ENCODE measurements around the gene PSMB2.
"Not testable (repeated sequence)": the region's sequence is repeated elsewhere in the genome, so short reads cannot be mapped to it uniquely, and the experiment has no call there.

Gene PSMB2

DNA sequence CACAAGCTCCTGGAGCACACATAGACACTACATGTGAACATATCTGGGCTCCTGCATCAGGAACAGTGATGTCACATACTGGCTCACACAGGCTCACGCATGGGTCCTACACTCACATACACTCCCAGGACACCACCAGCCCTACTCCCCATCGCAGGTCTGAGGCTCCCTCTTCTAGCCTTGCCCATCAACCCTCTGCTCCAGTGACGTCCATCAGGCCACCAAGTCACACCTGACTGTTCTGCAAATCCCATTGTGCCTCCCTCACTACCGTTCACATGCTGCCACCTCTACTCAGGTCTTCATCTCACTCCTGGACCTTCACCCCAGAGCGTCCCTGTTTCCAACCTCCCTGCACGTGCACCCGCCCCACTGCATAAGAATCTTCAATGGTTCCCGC is 50.1 kb downstream of the PSMB2 start:
- no peak for DNase-seq

DNA sequence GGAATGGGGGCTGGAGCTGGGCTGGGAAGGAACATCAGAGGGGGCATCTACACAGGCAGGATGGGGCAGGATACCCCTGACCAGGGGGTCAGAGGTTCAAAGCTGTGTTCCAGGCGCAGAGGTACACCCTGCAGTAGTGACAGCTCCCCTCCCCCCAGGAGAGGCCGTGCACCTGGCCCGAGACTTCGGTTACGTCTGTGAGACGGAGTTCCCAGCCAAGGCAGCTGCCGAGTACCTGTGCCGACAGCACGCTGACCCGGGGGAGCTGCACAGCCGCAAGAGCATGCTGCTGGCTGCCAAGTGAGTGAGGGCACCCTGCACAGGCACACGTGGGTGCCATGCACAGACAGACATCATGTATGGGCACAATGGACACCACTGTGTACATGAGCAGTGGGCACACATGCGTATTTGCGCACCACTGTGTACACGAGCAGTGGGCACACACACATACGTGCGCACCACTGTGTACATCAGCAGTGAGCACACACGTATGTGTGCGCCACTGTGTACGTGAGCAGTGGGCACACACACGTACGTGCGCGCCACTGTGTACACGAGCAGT is 50.8 kb downstream of the PSMB2 start:
- DNase-seq, result no peak

DNA sequence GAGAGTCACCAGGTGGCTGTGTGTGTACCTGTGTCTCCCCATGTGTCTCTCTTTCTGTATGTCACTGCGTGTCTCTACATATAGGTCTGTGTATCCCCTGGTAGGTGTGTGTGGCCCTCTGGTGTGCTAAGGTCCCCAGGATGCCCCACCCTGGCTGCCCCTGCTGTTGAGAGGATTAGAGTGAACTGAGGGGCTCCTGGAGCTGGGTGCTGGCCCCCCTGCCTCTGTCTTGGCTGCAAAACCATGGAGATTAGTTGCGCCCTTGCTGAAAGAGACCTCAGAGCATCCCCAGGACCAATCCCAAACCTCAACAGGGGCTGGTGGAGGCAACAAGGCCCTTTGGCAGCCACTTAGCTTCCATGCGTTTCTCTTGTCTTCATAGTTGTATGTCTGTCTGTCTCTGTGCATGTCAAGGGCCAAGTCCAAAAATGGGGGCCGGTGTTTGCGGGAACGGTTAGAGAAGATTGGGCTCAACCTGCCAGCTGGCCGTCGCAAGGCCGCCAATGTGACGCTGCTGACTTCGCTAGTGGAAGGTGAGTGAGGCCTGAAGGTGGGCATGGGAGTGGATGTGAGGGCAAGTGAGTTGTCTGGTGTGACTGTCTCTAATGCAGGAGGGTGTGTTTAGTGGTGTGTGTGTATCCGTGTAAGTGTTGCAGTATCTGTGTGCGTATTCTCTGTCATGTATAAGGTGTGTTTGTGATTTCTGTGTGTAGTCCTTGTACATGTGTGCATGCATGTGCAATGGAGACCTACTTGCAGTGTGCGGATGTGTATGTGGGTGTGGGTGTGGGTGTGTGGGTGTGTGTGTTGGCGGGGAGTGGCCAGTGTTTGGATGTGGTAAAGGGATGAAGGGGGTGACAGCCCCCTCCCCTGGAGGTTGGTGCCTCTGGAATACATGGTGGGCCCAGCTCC is 51.6 kb downstream of the PSMB2 start:
- DNase-seq, result no peak

DNA sequence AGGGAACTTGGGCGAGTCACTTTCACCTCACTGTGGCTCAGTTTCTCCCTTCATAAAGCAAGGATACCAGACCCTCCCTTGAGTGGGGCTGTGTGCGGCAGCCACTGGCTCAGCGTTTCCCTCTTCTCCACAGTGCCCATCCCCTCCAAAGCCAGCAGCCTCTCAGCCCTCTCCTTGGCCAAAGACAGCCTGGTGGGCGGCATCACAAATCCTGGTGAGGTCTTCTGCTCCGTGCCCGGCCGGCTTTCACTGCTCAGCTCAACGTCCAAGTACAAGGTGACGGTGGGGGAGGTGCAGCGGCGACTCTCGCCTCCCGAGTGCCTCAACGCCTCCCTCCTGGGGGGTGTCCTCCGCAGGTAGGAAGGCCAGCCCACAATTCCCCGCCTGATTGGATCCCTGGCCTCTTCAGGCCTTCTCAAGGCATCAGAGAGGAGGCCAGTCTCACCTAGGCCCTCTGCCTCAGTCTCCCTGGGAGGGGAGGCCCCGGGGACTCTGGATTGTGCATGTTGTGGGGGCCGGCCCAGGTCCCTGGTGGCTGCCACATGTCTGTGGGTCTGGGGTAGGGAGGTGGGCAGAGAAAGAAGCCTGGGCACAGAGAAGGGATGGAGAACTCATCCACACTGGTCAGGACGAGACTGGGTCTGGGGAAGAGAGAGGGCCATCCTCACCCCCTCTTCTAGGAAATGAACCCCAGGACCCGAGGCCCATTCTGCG is 53.0 kb downstream of the PSMB2 start:
- no peak for DNase-seq

DNA sequence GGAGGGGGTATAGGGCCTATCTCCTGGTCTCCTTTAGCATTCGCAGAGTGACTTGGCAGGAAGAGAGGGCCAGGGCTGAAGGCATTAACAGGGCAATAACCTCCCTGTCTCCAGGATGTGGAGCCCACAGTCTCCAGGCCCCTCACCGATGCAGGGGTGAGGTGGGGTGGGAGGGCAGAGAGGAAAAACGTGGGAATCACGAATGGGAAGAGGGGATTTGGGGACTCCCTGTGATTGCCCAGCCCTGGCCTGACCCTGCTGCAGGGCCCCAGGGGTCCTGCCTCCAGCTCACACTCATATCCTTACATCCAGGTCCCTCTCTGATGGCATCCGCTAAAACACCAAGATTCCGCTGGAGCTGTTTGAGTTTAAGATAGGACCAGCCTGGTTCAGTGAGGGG is 53.6 kb downstream of the PSMB2 start:
- DNase-seq, result no peak

DNA sequence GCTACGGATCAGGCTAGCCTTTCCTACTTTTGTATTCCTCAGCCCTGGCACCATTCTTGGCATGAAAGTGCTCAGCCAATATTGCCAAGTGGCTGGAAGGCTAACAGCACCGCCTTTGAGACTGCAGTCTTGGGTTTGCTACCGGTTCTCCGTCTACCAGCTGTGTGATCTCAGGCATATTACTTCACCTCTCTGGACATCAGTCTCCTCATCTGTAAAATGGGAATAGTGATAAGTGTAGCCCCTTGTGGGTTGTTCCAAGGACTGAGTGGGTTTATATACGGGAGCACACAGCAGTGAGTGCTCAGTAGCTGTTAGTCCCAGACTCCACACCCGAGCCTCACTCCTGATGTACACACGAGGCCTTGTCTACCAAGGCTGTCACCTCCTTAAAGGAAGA is 54.5 kb downstream of the PSMB2 start:
- DNase-seq, result no peak

DNA sequence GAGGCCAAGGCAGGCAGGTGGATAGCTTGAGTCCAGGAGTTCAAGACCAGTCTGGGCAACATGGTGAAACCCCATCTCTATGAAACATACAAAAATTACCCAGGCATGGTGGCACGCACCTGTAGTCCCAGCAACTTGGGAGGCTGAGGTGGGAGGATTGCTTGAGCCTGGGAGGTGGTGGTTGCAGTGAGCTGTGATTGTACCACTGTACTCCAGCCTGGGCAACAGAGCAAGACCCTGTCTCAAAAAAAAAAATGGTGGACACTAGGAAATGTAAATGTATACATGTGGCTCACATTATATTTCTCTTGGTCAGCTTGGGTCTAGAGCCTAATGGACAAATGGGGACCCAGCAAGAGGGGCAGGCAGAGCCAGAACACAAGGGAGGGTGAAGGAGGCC is 55.5 kb downstream of the PSMB2 start:
- not testable (repeated sequence) for DNase-seq

DNA sequence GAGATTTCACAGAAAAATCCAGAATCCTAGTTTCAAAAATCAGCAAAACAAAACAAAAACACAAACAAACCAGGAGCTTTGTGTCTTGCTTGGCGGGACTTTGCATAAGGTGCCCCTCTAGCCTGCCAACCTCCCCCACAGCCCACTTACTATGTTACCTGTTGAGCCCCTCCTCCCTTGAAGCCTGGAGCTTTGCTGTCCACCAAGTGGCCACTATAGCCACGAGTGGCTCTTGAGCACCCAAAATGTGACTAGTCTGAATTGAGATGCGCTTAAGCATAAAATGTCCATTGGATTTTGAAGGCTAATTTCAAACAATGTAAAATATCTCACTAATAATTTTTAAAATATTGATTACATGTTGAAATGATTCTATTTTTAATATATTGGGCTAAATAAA is 56.0 kb downstream of the PSMB2 start:
- DNase-seq, result no peak

DNA sequence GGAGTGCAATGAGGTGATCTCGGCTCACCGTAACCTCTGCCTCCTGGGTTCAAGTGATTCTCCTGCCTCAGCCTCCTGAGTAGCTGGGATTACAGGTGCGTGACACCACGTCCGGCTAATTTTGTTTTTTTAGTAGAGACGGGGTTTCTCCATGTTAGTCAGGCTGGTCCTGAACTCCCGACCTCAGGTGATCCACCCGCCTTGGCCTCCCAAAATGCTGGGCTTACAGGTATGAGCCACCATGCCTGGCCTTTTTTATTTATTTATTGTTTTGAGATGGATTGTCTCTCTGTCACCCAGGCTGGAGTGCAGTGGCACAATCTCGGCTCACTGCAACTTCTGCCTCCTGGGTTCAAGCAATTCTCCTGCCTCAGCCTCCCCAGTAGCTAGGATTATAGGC is 59.7 kb downstream of the PSMB2 start:
- DNase-seq, result not testable (repeated sequence)

DNA sequence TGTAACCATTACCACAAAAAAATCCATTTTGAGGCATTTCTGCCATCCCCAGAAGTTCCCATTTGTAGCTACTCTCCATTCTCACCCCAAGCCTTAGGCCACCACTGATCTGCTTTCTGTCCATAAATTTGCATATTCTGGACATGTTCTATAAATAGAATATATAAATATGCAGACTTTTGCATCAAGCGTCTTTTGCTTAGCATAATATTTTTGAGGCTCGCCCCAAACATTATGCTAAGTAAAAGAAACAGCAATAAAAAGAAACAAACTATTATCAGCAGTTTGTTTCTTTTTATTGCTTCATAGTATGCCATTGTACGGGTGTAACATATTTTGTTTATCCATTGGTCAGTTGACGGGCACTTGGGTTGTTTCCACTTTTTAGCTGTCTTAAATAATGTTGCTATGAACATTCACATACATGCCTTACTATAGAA is 60.4 kb downstream of the PSMB2 start:
- no peak for DNase-seq

DNA sequence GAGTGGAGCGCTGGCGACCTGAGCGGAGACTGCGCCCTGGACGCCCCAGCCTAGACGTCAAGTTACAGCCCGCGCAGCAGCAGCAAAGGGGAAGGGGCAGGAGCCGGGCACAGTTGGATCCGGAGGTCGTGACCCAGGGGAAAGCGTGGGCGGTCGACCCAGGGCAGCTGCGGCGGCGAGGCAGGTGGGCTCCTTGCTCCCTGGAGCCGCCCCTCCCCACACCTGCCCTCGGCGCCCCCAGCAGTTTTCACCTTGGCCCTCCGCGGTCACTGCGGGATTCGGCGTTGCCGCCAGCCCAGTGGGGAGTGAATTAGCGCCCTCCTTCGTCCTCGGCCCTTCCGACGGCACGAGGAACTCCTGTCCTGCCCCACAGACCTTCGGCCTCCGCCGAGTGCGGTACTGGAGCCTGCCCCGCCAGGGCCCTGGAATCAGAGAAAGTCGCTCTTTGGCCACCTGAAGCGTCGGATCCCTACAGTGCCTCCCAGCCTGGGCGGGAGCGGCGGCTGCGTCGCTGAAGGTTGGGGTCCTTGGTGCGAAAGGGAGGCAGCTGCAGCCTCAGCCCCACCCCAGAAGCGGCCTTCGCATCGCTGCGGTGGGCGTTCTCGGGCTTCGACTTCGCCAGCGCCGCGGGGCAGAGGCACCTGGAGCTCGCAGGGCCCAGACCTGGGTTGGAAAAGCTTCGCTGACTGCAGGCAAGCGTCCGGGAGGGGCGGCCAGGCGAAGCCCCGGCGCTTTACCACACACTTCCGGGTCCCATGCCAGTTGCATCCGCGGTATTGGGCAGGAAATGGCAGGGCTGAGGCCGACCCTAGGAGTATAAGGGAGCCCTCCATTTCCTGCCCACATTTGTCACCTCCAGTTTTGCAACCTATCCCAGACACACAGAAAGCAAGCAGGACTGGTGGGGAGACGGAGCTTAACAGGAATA is 64.0 kb downstream of the PSMB2 start:
- DNase-seq, result peak; percentile 57

DNA sequence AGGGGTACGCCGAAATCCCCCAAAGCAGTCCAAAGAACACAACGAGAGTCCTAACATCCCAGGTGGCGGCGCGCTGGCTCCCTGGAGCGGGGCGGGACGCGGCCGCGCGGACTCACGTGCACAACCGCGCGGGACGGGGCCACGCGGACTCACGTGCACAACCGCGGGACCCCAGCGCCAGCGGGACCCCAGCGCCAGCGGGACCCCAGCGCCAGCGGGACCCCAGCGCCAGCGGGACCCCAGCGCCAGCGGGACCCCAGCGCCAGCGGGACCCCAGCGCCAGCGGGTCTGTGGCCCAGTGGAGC is 64.6 kb downstream of the PSMB2 start:
- not testable (repeated sequence) for DNase-seq

DNA sequence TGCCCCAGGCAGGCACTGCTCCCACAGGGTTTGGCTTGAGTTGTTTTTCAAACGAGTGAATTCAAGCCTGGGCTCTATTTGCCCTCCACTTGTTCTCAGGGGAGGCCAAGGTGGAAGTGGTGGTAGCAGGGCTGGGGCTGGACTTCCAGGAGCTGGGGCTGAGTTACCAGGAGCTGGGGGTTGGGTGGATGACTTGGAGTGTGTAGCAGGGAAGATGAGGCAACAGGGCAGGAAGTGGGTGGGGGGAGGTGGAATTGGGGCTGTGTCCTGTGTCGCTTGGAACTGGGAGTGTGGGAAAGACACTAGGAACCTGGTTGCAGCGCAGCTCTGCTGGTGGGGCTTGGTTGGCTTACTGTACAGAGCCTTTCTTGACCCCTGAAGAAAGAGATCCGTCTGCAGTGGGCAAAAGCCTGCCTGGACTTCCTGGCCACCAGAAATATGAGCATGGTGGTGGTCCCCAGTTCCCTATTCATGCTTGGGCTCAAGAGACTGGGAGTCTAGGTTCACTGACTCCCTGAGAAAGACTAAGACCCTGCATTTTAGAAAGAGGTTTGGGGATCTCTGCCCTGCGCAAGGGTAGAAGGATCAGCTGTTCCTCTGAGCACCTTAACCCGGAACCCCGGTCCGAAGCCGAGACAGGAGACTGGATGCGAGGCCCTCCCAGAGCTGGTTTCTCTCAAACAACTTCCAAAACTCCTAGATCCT is 65.1 kb downstream of the PSMB2 start:
- DNase-seq, result no peak

DNA sequence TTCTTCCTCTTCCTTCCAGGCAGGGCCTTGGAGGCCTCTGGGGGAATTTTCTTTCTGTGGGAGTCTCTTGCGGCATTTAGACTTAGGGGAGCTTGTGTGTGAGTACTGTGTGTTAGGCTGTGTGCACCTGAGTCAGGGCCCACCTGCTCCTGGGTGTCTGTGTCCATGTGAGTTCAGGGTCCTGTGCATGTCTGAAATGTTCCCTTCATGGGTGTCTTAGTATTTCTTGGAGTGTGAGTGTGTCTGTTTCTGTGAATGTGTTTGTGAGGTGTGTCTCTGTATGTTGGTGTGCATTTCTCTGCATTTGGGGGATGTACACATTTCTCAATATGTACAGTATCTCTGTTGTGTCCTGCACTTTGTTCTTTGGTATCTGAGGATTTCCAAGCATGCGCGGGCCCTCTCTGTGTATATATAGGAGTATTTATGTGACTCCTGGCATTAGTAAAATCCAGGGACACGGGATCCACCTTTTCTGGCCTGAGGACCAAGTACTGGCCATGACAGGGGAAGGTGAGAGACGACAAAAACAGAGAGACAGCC is 65.8 kb downstream of the PSMB2 start:
- no peak for DNase-seq

DNA sequence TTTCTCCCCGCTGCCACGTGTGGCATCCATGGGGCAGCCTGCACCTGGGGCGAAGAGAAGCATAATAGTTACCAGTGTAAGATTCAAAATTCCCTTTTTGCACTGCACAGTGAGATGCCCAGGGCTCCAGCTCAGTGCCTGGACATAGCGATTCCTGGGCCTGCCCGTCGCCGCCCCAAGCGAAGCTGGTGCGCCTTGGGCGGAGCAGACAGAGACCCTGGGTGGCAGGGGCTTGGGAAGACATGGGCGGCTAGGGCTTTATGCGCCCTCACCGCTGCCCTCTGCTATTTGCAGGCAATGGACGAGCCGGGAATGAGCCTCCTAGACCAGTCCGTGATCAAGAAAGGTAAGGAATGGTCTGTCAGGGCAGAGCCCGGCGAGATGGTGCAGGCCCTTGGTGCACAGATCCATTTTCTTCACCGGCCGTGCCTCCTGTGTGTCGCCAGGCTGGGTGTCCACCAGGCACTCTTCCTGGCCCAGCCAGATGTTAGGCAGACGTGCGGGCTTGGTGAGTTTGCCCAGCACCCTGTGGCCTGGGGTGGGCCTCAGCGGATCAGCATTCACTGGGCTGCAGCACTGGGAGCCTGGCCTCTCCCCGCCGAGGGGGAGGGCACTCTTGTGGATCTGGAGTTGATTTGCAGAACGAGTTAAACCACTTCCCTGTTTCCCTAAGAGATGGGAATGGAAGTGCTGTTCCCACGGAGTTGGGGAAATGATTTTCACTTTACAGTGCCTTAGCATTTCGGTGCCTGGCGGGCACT is 66.5 kb downstream of the PSMB2 start:
- DNase-seq, result no peak

DNA sequence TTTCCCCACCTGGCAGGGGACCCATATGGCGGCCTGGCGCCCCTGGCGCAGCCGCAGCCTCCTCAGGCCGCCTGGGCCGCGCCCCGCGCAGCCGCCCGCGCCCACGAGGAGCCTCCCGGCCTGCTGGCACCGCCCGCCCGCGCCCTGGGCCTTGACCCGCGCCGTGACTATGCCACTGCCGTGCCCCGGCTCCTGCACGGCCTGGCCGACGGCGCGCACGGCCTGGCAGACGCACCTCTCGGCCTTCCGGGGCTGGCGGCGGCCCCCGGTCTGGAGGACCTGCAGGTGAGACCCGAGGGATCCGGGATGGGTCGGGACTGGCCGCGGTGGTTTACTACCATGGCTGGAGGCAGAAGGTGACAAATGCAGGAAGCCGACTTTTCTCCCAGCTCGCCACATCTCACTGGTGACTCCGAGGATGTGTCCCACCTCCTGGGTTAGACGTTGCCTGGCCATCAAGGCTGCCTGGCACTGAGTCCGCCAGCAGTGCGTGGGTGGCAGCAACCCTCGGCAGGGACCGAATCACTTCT is 67.1 kb downstream of the PSMB2 start:
- DNase-seq, result no peak

DNA sequence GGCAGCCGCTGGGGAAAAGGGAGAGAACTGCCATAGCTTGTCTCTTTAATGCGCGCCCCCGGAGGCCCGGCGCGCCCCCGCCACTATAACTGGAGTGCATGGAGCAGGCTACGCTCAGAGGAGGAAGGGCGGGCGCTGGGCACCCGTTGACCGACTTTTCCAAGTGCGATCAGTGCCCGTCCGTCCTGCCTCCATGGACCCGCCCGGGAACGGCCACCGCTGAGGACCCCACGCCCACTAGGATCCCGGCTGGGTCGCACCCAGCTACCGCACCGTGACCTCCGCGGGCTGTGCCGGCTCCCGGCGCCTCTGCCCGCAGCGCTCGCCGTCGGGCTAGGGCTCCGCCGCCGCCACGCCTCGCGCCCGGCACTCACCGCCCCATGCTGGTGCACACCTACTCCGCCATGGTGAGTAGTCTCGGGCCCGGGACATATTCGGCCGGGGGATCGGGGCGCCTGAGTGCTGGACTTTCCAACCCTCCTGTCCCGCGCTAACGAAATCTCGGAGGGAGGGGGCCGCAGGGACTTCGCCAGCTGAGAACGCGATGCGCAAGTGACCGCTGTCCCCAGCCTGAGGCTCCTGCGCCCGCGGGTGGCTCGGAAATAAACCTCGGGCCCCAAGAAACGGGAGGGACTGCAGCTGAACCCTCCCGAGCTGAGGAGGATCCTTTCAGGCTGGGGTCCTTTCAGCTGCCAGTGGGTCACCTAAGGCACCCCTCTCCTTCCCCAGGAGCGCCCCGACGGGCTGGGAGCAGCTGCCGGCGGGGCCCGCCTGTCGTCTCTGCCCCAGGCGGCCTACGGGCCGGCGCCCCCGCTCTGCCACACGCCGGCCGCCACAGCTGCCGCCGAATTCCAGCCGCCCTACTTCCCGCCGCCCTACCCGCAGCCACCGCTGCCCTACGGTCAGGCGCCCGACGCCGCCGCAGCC is 67.9 kb downstream of the PSMB2 start, which contains the start of gene TFAP2E:
TFAP2E (plus strand) TSS at position 117 of the 927 bp plus-strand sequence; CDS start at position 381, 264 bp downstream.
- no peak for DNase-seq

DNA sequence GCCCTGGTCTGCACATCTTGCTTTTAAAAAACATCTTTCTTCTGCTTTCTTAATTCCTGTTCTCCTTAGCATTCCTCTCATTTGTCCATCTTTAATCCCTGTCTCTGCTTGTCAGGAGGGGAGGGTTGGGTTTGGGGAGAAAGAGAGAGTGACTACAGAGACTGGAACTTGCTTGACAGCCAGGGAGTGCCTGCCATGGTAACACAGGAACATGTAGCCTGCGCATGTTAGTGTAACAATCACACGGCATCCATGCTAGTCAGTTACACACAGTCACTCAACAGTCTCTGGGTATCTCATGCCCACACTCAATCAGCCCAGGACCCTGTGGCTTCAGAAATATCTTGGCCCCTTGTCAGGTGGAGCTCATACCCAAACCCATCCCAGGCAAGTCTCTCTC is 69.0 kb downstream of the PSMB2 start:
- DNase-seq, result no peak

DNA sequence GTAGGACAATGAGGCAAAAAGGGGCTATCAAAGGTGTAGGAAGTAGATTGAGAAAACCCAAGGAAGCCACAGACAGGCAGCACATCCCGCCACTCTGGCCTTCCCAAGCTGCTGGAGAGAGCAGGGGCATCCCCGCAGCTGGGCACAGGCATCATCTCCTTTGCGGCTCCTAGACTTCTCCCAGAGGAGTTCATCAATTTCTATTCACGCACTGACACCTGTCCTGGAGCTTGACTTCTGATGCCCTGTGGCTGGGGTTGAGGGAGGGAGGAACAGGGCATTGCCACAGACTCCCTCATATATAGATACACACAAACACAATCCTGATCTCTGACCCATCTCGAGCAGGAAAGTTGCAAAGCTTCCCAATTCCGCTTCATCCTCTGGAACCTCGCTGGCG is 70.1 kb downstream of the PSMB2 start:
- peak; percentile 8 for DNase-seq

All from activated T-cell treated with anti-CD3 and anti-CD28 coated beads, Interleukin-2, amount 50 U/mL, for 1 hour (primary cell).